DOHH2 (cell line): ENCODE results near the gene ARL6IP1.

Source experiments
- H3F3A ChIP-seq: fragments of 200-600 bp; sonication (generic), shearing (Covaris generic); 2 replicates; pipeline ENCODE4 v1.6.0; 2016; ENCODE audit warnings: antibody characterized with exemption, mild to moderate bottlenecking; ENCODE audit not compliant: control insufficient read depth, insufficient read depth
- H3K27ac ChIP-seq: fragments of 200-600 bp; sonication (generic); 2 replicates; pipeline ENCODE4 v1.5.1; 2014; ENCODE audit warnings: low read depth, mild to moderate bottlenecking, low read length, moderate library complexity
- H3K27me3 ChIP-seq: fragments of 200-600 bp; sonication (generic); 2 replicates; pipeline ENCODE4 v1.6.1; 2014; ENCODE audit warnings: mild to moderate bottlenecking, low read length, mixed read lengths; ENCODE audit not compliant: control insufficient read depth
- H3K36me3 ChIP-seq: fragments of 200-600 bp; sonication (generic); 2 replicates; pipeline ENCODE4 v1.6.1; 2014; ENCODE audit warnings: mild to moderate bottlenecking, low read length, moderate library complexity, mixed read lengths; ENCODE audit not compliant: control insufficient read depth
- H3K4me1 ChIP-seq: fragments of 200-600 bp; sonication (generic); 2 replicates; pipeline ENCODE4 v1.6.1; 2014; ENCODE audit warnings: mild to moderate bottlenecking, low read length, mixed read lengths; ENCODE audit not compliant: control insufficient read depth
- H3K4me2 ChIP-seq: fragments of 200-600 bp; sonication (generic); 2 replicates; pipeline ENCODE4 v1.6.0; 2014; ENCODE audit warnings: mild to moderate bottlenecking, low read length, moderate library complexity
- H3K4me3 ChIP-seq: fragments of 200-600 bp; sonication (generic); 2 replicates; pipeline ENCODE4 v1.5.1; 2014; ENCODE audit warnings: mild to moderate bottlenecking, low read length, mixed read lengths
- H3K79me2 ChIP-seq: fragments of 200-600 bp; sonication (generic); 2 replicates; pipeline ENCODE4 v1.6.1; 2014; ENCODE audit warnings: mild to moderate bottlenecking, low read length, mixed read lengths; ENCODE audit not compliant: control insufficient read depth
- H3K9me2 ChIP-seq: fragments of 200-600 bp; sonication (generic); replicated peaks from 2 replicates; pipeline ENCODE4 v1.6.1; 2014; ENCODE audit warnings: mild to moderate bottlenecking, low read length, mixed read lengths; ENCODE audit not compliant: control insufficient read depth
- H3K9me3 ChIP-seq: fragments of 200-600 bp; sonication (generic); 2 replicates; pipeline ENCODE4 v1.6.1; 2014; ENCODE audit warnings: antibody characterized with exemption, low read length, mixed read lengths; ENCODE audit not compliant: control insufficient read depth, insufficient read depth
- H4K20me1 ChIP-seq: fragments of 200-600 bp; sonication (generic); 2 replicates; pipeline ENCODE4 v1.6.0; 2014; ENCODE audit warnings: low read depth, mild to moderate bottlenecking, antibody characterized with exemption, low read length, moderate library complexity; ENCODE audit not compliant: control insufficient read depth, insufficient read depth
- CTCF ChIP-seq: fragments of 200-600 bp; sonication (generic); IDR thresholded peaks from one replicate; pipeline ENCODE4 v1.5.1; 2014; ENCODE audit warnings: antibody characterized with exemption, mild to moderate bottlenecking, low read depth, low read length; ENCODE audit not compliant: poor library complexity, severe bottlenecking
- EZH2phosphoT487 ChIP-seq: fragments of 200-600 bp; sonication (generic); IDR thresholded peaks from 2 replicates; pipeline ENCODE4 v1.6.1; 2017; ENCODE audit warnings: borderline replicate concordance, mild to moderate bottlenecking, antibody characterized with exemption, low read length, moderate library complexity, mixed read lengths

ARL6IP1 gene

GRCh38 chr16:18792836-18793433 lies 8.4 kb downstream of the ARL6IP1 start:
- Histone ChIP-seq H3F3A (peaks cover 68% of the 10 kb centered on the region), H3K79me2 (peaks cover 52% of the 10 kb centered on the region), H3K27me3 (no peaks in the 10 kb centered on the region), H4K20me1 (peaks cover 22% of the 10 kb centered on the region), H3K4me1 (peaks cover 16% of the 10 kb centered on the region), H3K36me3 (peaks cover 92% of the 10 kb centered on the region), H3K4me2 (no peak overlapping the region), H3K27ac (no peak overlapping the region), H3K9me3 (no peaks in the 10 kb centered on the region), H3K4me3 (no peak overlapping the region), H3K9me2 (no peaks in the 10 kb centered on the region)
- TF ChIP-seq EZH2phosphoT487 (no peak), CTCF (no peak)

DNA sequence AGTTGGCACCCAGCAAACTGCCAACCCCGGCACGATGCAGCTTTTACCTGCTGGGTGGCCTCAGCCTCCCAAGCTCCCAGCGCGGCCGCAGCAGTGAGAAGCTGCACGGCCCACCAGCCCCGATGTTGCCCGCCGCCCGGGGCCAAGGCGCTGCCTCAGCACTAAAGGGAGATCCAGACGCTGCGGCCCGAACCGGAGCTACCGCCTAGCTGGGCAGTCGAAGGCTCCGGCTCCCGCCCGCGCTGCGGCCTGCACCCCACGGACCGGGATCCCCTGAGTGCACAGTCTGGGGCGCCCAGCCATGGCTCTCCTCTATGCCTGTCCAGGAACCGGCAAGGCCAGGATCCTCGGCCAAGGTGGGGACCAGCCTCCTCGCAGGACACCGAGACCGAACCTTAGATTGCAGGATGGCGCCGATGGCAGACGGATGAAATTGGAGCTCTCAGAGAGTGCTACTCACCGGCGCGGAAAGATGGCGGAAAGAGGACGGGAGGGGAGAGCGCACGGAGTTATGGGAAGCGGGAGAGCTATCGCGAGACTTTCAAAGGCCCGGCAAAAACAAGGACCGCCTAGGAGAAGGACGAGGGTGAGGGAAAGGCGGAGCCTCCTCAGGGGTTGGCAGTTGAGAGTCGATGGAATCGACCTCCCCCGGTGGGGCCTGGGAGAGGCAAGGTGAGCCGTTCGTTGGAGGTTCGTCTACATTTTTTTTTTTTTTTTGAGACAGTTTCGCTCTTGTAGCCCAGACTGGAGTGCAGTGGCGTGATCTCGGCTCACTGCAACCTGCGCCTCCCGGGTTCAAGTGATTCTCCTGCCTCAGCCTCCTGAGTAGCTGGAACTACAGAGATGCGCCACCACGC lies 11.3 kb downstream of the ARL6IP1 start, which contains the start of gene RPS15A:
Gene RPS15A, minus strand, starts transcription at position 485 of the 857 bp plus-strand sequence. CDS start 1,221 bp downstream, outside the sequence.
- Histone ChIP-seq H3K36me3 (peaks cover 93% of the 10 kb centered on the region), H3K4me1 (peaks cover 33% of the 10 kb centered on the region), H3K9me3 (no peaks in the 10 kb centered on the region), H4K20me1 (peaks cover 40% of the 10 kb centered on the region), H3K9me2 (no peaks in the 10 kb centered on the region), H3F3A (peaks cover 76% of the 10 kb centered on the region), H3K27ac (peak within 1 kb of the TSS; percentile 59), H3K4me3 (peak within 1 kb of the TSS; percentile 97), H3K79me2 (peaks cover 57% of the 10 kb centered on the region), H3K27me3 (no peaks in the 10 kb centered on the region), H3K4me2 (peak within 1 kb of the TSS; percentile 98)
- TF ChIP-seq CTCF (no peak), EZH2phosphoT487 (no peak)

- H3K4me1 ChIP-seq = peaks cover 33% of the 10 kb centered on the region
- no peaks in the 10 kb centered on the region for H3K27me3 ChIP-seq
- H3F3A ChIP-seq = peaks cover 76% of the 10 kb centered on the region
- H3K9me2 ChIP-seq = no peaks in the 10 kb centered on the region
- H3K4me3 ChIP-seq = peak overlapping the region; percentile 97
- H3K79me2 ChIP-seq = peaks cover 63% of the 10 kb centered on the region
- TF ChIP-seq CTCF (no peak), EZH2phosphoT487 (no peak)
- peak overlapping the region; percentile 98 for H3K4me2 ChIP-seq
- peaks cover 46% of the 10 kb centered on the region for H4K20me1 ChIP-seq
- peaks cover 94% of the 10 kb centered on the region for H3K36me3 ChIP-seq
- no peaks in the 10 kb centered on the region for H3K9me3 ChIP-seq
- peak overlapping the region; percentile 59 for H3K27ac ChIP-seq
Observed at GRCh38 chr16:18789515-18789849, 11.9 kb downstream of the ARL6IP1 start.
